Right ventricle myocardium superior (tissue), 1 donor: ENCODE results near the gene ERO1A. TPM values are rescaled to one million over a fixed set of nuclear protein-coding genes. Genes with fewer than 3 reads are reported as not detected.
"Not testable (repeated sequence)": the region's sequence is repeated elsewhere in the genome, so short reads cannot be mapped to it uniquely, and the experiment has no call there.

ENCODE experiments used
- ATAC-seq: fragments of 200-7000 bp; cut with Tn5 transposase; one replicate; pipeline ENCODE4 v1.9.1; 2020; ENCODE audit warnings: mild to moderate bottlenecking; ENCODE audit not compliant: poor library complexity
- DNase-seq: peaks from one replicate; pipeline ENCODE4 v3.0.0-alpha.2; 2020
- intact Hi-C: fragments of 100-400 bp; cut with DNase I; formaldehyde crosslinking; loops from one replicate; pipeline ENCODE4 v1.11.2; 2022
- long read RNA-seq: library from polyadenylated mRNA; unstranded; transcript quantifications from one replicate; pipeline ENCODE4 v2.0.0, GENCODE V29; 2021
- total RNA-seq: library from RNA; stranded (reverse); fragmentation: NEBNext Ultra II Directional; extraction: Animal tissue kit (Norgen Biotek cat#: 25700); gene quantifications from one replicate; pipeline ENCODE4 v1.2.1, GENCODE V29; 2021
- donor health status: DM: no; HTN: yes; CAD: no; lungs with severe emphysema.

The ERO1A gene, protein sequence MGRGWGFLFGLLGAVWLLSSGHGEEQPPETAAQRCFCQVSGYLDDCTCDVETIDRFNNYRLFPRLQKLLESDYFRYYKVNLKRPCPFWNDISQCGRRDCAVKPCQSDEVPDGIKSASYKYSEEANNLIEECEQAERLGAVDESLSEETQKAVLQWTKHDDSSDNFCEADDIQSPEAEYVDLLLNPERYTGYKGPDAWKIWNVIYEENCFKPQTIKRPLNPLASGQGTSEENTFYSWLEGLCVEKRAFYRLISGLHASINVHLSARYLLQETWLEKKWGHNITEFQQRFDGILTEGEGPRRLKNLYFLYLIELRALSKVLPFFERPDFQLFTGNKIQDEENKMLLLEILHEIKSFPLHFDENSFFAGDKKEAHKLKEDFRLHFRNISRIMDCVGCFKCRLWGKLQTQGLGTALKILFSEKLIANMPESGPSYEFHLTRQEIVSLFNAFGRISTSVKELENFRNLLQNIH
- total RNA-seq = 14.1 TPM
- long read RNA-seq, partial matches to known transcripts = 1 of 3 reads
- long read RNA-seq, other reads (novel, unspliced or antisense) = 2 of 3 reads

DNA sequence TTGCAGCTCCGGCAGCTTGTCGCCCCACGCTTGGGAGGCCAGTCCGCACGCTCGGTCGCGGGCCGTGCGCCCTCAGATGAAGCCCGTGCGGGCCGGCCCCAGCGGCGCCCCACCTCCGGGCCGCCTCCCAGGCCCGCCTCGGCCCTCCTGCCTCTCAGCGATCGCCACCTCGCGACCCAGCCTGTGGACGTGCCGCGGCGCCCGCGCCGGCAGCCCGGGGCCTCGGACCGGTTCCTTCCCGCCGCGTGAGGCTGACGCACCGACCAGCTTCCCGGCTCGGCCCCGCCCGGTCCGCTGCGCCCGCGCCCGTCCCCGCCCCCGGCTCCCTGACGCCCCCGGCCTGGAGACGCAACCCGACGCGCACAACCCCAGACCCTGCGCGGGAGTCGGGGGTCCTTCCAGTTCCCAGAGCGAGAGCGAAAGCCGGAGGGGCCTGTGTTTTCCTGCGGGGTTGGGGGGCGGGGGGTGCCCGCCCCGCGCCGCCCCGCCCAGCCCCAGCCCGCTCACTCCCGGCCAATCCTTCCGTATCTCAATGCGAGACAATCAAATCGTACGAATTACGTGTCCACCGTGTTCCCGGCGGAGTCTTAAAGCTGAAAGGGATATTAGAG lies at the start of gene ERO1A:
TSS of gene ERO1A (minus strand) at position 78 of the 611 bp plus-strand sequence. CDS start at position 1, 77 bp downstream.
- DNase-seq = peak; percentile 91
- peak; percentile 97 for ATAC-seq
- intact Hi-C loops = no loop called here

DNA sequence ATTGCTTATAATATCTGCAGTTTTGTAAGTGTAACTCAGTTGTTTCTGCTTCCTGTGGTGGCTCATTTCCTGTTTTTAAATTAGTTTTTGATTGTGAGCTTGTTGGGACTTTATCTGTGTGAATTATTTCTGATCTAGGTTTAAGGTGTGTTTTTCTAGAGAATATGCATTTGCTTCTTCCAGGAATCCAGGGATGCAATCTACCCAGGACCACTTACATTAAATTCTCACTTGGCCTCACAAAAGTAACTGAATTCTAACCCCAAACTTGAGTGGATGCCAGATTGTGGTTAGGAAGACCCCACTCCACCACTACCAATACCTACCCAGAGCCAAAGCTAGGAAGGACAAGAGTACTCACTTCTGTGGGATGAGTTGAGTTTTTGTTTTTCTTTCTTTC lies 46.5 kb upstream of the ERO1A start:
- intact Hi-C loops = no loop called here
- ATAC-seq (no peak), DNase-seq (no peak)

DNA sequence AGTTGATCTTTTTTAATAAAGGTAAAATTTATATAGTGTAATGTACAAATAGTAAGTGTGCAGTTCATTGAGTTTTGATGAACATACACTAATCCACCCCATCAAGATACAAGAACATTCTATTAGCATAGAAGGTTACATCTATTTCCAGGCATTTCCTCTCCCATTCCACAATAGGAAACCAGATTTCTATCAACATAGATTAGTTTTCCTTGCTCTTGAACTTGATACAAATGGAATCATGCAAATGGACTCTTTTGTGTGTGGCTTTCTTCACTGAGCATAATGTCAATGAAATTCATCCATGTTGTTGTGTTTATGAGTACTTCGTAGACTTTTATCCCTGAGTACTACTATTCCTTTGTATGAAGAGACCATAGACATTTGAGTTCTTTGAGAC lies 45.4 kb upstream of the ERO1A start:
- DNase-seq = no peak
- intact Hi-C loops = no loop called here
- no peak for ATAC-seq

DNA sequence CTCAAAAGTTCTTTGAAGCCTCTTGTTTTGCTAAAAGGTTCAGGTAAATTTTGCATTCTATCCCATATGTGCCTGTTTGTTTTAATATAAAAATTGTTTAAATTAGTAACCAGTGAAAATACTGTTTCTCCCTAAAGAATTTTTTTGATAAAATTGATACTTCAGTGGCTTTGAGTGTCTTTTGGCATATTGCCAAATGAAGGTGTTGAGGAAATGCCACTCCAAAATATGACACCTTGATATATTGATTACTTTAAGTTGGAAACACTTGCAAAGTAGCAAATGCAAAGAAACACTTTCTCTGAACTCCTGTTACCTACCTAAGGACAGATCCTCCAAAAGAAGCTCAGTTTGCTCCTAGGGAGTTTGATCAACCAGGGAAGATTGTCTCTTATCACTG lies 43.1 kb upstream of the ERO1A start:
- intact Hi-C loops = no loop called here
- ATAC-seq (no peak), DNase-seq (no peak)

DNA sequence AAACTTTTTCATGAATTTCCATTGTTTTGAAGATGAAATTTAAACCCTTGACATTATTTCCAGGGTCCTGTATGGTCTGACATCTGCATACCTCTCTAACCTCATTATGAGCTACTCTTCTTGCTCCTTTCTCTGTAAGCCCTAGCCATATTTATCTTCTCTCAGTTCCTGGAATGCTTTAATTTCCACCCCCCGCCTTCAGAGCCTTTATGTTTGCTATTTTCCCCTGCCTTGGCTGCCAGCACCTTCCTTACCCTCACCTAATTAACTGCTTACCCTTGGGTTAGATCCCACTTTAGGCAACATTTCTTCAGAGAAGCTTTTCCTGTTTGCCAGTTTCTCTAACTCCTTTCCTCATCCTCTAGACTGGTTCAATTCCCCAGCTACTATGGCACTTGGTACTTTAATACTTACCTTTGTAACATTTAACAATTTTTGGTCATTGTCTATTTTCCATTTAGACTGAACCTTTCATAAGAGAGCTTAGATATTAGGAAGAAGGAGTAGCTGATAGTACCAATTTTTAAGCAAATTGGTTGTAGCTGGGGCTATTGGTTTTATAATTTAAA lies 40.6 kb upstream of the ERO1A start:
- intact Hi-C loops = no loop called here
- ATAC-seq = no peak

DNA sequence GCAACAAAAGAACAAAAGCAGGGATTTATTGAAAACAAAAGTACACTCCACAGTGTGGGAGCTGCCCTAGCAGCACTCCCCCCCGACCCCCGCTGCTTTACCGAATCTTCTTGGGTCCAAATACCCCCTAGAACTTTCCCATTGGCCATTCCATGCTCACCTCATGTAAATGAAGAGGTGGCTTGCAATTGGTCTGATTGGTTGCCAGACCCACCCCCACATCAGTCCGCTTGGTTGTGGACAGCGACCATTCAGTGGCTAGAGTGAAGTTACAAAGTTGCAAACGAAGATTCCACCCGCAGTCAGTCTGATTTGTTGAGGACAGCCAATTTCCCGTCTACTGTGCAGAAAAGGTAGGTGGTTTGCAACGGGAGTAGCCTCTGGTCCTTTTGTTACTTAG lies 38.5 kb upstream of the ERO1A start:
- intact Hi-C loops = no loop called here
- DNase-seq = no peak
- no peak for ATAC-seq

More for the DNA sequence above, 40.6 kb upstream of the ERO1A start:
- no peak for DNase-seq

DNA sequence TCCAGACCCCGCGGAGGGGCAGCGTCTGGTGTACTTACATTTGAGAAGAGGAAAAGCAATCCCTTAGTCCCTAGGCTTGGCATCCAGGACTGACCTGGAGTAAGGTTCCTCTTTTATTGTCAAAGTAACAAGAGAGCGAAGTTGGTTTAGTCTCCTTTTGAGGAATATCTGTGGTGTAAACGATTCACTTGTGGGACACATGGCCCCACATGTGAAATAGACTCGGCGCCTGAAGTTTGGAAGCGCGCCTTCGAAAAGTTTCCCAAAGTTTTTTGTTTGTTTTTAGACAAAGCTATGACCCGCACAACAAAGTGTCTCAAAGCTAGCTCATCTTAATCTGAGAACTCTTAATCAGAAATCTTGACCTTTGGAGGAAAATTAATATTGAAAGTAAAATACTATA lies 35.4 kb upstream of the ERO1A start:
- ATAC-seq (no peak), DNase-seq (no peak)
- intact Hi-C loops = no loop called here

DNA sequence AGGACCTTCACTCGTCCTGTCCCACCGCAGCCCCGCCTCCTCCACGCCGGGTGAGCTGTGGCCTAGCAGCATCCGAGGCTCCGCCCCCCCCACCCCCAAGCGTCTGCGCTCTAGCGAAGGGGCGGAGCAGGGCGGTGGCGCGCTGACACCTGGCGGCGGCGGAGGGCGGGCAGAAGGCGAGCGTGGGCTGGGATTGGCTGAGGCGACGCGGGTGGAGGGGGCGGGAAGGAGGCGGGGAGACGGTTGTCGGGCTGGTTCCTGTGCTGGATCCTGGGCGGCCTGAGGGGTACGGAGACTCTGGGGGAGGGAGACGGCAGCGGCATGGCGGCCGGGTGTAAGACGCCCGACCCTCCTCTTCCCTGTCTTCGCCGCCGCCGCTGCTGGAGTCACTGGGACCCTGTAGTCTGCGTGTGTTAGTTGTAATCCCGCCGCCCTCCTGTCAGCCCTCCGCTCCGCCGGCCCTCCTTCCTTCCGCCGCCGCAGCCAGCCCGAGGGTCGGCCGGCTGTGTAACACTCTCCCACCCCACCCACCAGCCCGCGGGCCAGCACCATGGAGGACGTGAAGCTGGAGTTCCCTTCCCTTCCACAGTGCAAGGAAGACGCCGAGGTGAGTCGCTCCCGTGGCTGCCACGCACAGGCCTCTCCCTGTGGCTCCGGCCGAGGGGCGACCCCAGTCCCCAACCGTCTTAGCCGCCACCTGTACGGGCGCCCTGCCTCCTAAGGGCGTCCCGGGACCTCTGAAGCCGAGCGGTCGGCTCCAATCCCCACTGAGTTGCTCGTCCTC lies 34.8 kb upstream of the ERO1A start, which contains the start of gene STYX:
TSS of gene STYX (plus strand) at position 242 of the 784 bp plus-strand sequence. CDS start at position 551, 309 bp downstream.
- DNase-seq (peak; percentile 100), ATAC-seq (peak; percentile 100)
- intact Hi-C loops = no loop called here

DNA sequence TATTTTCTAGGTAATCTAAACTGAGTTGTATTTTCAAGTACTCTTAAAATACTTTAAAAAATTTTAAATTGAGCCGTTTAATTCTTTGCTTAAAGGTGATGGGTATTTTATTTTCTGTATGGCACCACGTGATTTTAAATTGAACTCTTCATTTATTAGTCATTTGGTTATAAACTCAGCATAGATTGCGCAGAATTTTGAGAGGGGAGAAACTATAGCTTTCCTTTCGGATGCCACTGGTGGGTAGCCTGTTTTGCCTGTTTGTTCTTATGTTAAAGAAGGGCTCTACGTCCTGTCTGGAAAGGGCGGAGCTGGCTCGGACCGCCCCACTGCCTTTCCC lies 34.2 kb upstream of the ERO1A start:
- intact Hi-C loops = no loop called here
- DNase-seq = no peak

DNA sequence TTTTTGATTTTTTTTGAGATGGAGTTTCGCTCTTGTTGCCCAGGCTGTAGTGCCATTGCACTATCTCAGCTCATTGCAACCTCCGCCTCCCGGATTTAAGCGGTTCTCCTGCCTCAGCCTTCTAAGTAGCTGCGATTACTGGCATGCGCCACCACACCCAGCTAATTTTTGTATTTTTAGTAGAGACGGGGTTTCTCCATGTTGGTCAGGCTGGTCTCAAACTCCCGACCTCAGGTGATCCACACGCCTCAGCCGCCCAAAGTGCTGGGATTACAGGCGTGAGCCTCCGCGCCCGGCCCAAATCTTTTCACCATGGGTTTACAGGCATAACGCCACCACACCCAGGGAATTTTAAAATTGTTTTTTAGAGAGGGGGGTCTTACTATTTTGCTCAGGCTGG lies 33.7 kb upstream of the ERO1A start:
- ATAC-seq, intact Hi-C loops, DNase-seq: not testable (repeated sequence)

More for the DNA sequence above, 34.2 kb upstream of the ERO1A start:
- no peak for ATAC-seq

DNA sequence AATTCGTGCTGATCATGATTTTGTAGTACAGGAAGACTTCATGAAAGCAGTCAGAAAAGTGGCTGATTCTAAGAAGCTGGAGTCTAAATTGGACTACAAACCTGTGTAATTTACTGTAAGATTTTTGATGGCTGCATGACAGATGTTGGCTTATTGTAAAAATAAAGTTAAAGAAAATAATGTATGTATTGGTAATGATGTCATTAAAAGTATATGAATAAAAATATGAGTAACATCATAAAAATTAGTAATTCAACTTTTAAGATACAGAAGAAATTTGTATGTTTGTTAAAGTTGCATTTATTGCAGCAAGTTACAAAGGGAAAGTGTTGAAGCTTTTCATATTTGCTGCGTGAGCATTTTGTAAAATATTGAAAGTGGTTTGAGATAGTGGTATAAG lies 32.2 kb upstream of the ERO1A start:
- intact Hi-C loops, DNase-seq, ATAC-seq: not testable (repeated sequence)

DNA sequence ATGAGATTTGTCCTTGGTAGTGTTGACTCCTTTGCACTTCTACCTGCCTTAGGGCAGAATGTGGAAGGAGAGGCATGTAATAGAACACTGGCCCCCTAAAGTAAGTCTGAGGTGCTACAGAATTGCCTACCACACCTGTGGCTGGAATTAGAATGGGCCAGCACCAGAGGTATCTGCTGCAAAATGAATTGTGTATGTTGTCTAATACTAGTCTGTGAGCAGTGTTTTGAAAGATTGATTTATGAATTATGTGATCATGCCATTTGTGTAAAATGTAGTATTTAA lies 28.9 kb upstream of the ERO1A start:
- ATAC-seq (no peak), DNase-seq (no peak)
- intact Hi-C loops = no loop called here

DNA sequence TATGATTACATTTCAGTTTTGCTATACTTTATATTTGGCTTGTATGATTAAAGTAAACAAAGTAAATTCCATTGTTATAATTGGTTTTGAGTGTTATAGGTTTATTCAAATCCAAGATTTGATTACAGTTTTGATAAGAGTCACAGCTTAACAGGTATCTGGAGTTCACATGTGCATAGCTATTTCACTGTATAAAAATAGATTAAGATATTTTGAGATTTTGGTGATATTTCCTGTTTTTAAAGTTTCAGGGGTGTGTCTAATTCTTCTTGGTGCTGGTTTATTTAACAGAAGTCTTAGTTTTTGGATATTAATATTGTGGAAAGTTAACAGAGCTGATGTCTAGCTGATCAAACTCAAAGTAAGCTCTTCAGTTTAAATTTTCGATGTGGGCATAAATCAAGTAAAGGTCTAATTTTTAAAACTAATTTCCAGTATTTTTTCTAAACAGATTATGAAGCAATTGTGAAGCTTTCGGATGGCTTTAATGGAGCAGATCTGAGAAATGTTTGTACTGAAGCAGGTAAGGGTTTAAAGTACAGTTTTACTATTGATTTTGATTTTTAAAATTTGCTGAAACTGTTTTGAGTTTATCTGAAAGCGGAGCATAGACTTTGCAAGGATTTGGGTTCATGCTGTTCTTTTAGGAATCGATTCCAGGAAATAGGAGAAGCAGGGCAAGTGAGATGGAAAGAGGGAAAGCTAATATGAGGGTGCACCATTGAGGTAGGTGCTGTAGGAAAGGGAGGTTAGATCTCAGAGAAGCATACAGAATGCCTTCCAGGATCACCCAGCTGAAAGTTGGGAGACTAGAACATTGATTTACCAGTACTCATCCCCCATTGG lies 28.4 kb upstream of the ERO1A start:
- no peak for ATAC-seq

DNA sequence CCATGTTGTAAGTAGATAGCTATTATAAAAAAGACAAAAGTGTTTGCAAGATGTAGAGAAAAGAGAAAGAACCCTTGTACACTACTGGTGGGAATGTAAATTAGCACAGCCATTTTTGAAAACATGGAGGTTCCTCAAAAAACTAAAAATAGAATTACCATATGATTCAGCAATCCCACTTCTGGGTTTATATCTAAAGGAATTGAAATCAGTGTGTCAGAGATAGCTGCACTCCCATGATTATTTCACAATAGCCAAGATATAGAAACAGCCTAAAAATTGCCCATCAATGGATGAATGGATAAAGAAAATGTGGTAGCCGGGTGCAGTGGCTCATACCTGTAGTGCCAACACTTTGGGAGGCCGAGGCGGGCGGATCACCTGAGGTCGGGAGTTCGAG lies 20.8 kb upstream of the ERO1A start:
- peak; percentile 22 for DNase-seq
- no peak for ATAC-seq
- intact Hi-C loops = no loop called here

More for the DNA sequence above, 28.4 kb upstream of the ERO1A start:
- intact Hi-C loops = no loop called here
- DNase-seq = no peak

DNA sequence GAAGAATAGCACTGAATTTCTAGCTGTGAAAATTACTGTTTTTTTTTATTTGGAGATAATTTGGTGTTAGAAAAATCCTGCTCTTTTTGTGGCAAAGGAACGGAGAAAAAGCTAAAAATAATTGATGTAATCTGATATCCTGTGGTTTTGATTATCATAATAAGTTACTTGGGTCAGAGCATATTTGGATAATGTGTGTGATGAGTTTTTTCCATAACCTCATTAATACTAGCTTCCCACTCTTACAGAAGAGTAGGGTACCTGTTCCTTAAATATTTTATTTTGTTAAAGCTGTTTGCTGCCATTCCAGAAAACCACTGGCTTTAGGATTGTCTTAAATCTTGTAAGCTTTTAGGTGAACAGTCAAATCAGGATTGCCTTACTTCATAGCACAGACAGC lies 16.3 kb upstream of the ERO1A start:
- ATAC-seq (no peak), DNase-seq (no peak)
- intact Hi-C loops = no loop called here

DNA sequence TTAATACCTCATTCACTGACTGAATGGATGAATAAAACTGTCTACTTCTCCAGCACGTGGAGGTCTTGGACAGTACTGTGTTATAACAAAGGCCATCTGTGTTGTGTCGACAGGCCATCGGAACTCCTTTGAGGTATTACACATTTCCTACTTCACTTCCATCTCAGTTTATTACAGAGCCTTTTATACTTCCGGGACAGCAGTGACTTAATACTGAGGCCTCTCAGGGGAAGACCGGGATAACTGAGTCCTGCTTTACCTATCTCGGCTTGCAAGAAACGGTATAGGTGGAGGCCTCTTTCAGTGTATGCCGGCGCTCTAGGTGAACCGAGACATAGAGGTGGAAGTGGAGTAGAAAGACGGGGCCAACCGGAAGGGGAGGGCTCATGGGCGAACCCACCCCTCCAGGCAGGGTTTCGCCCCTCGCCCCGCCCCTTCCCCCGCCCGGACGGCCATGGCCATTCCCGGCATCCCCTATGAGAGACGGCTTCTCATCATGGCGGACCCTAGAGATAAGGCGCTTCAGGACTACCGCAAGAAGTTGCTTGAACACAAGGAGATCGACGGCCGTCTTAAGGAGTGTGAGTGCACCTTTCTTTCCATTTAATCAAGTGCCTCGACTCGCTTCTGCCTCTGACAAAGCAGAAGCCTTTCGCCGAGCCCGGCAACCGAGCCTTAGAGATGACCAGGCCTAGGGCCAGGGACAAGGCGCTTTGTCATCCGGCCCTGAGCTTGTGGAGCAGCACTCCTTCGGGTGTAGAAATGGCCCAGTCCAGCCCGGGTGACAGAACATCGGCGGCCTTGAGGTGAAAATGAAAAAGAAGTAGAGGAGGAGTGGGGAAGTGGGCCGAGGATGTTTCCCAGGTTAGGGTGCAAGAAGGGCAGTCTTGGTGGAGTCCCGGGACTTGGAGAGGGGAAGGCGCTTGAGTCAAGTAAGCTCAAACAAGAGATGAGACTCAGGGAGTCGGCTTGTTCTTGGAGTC lies 11.7 kb upstream of the ERO1A start, which contains the start of gene PSMC6:
TSS of gene PSMC6 (plus strand) at position 477 of the 983 bp plus-strand sequence. CDS start at position 497, 20 bp downstream.
- intact Hi-C loops = no loop called here
- ATAC-seq (peak; percentile 100), DNase-seq (peak; percentile 95)

DNA sequence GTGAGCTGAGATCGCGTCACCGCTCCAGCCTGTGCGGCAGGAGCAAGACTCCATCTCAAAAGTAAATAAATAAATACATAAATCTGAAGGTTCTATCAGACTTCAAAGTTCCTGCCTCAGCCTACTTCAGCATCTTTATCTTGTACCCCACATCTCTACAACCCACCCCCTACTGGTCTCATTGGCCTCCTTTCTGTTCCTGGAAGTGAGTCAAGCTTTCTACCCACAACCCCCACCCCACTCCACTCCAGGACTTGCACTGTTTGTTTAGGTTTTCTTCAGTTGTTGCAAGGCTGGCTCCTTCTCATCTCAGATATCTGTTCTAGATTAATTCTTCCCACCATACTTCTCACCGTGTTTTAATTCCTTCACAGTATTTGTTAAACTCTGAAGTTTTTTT lies 10.9 kb upstream of the ERO1A start:
- ATAC-seq (no peak), DNase-seq (no peak)
- intact Hi-C loops = no loop called here
